Right lobe of liver (tissue), 6 donors: ENCODE results near the gene SFRP5. TPM values are rescaled to one million over a fixed set of nuclear protein-coding genes. Genes with fewer than 3 reads are reported as not detected.

Experiments
- ATAC-seq, 4 donors: fragments of 200-7000 bp; cut with Tn5 transposase; one replicate each; pipeline ENCODE4 v1.9.1; 2020; ENCODE audit warnings: mild to moderate bottlenecking in 4 of 4, moderate library complexity in 4 of 4
- DNase-seq, 3 donors: peaks; one replicate each; pipeline ENCODE4 v3.0.0-alpha.2; 2020
- H3K27ac ChIP-seq, 3 donors: fragments of 200-600 bp; one replicate each; pipeline ENCODE4 v1.8.0; 2022
- H3K27me3 ChIP-seq, 2 donors: fragments of 200-600 bp; one replicate each; pipeline ENCODE4 v1.8.0; 2022
- H3K36me3 ChIP-seq, 4 donors: fragments of 200-600 bp; sonication (generic) in 1 of 4; one replicate each; pipeline versions ENCODE4 v1.5.1 to v1.8.0; 2017 to 2022; ENCODE audit warnings: control low read depth in 1 of 4
- H3K4me1 ChIP-seq, 4 donors: fragments of 200-600 bp; sonication (generic) in 1 of 4; one replicate each; pipeline versions ENCODE4 v1.5.1 to v1.8.0; 2017 to 2022; ENCODE audit warnings: control low read depth in 1 of 4
- H3K4me3 ChIP-seq, 3 donors: fragments of 200-600 bp; one replicate each; pipeline ENCODE4 v1.8.0; 2022
- H3K9me3 ChIP-seq, 4 donors: fragments of 200-600 bp; sonication (generic) in 1 of 4; one replicate each; pipeline versions ENCODE4 v1.5.1 to v1.8.0; 2017 to 2022; ENCODE audit warnings: control low read depth in 1 of 4
- CTCF ChIP-seq, 4 donors: fragments of 200-600 bp in 3 of 4; fragments of 450-650 bp in 1 of 4; IDR thresholded peaks; one replicate each; pipeline versions ENCODE4 v1.5.1 to v1.8.0; 2016 to 2022; ENCODE audit warnings: antibody characterized with exemption in 4 of 4, mild to moderate bottlenecking in 2 of 4
- POLR2A ChIP-seq: fragments of 450-650 bp; IDR thresholded peaks from one replicate; pipeline ENCODE4 v1.6.1; 2017; ENCODE audit warnings: antibody characterized with exemption, mild to moderate bottlenecking
- WGBS: methylation state at CpG from one replicate; pipeline ENCODE4 v1.1.6; 2018; ENCODE audit warnings: low coverage, low lambda C conversion rate; ENCODE audit not compliant: insufficient coverage; ENCODE audit errors: missing lambda C conversion rate; 5-methylcytosine and 5-hydroxymethylcytosine counted together
- intact Hi-C, 2 donors: fragments of 100-400 bp; cut with DNase I; formaldehyde crosslinking; loops; one replicate each; pipeline versions ENCODE4 v1.11.2 to v1.14.1; 2022
- total RNA-seq, 6 experiments: library from RNA; depleted of rRNA in 2 of 6; stranded (reverse); fragments of >200 nt in 2 of 6; fragmentation: NEBNext Ultra II Directional in 3 of 6; extraction: Animal tissue kit (Norgen Biotek cat#: 25700) in 3 of 6; gene quantifications; one replicate each; pipeline versions ENCODE4 v1.1.0 to v1.2.4, GENCODE V29; 2016 to 2023
- donor health status: DM: no; HTN: yes; CAD: no.
- donor health status: DM: no; HTN: no; CAD: no.
- donor health status: DM: no; HTN: no; CAD: no.
- donor health status: DM: no; HTN: yes; CAD: no.
- donor health status: DM: no; HTN: yes; CAD: no.

The SFRP5 gene
- total RNA-seq, 6 experiments from 2014 or later, result 1.6 to 6.6 (median 4.5) TPM

GRCh38 chr10:97779975-97780374 lies 8.2 kb upstream of the SFRP5 start:
- no peak for DNase-seq
- no peak for ATAC-seq
- no peak for TF ChIP-seq POLR2A
- TF ChIP-seq CTCF (IDR thresholded peaks at IDR 0.05), result no peak
- 95% methylated on average over 2 of the region's 3 CpGs for WGBS
- intact Hi-C loops, result no loop called here
- H3K36me3 ChIP-seq, result no peaks in the 10 kb centered on the region
- H3K27me3 ChIP-seq, result no peaks in the 10 kb centered on the region
- H3K9me3 ChIP-seq, result no peaks in the 10 kb centered on the region
- no peak overlapping the region for H3K4me3 ChIP-seq
- peaks cover 0 to 11% (median 0%) of the 10 kb centered on the region in 4 donors for H3K4me1 ChIP-seq
- no peak overlapping the region for H3K27ac ChIP-seq

- no peak for ATAC-seq
- no peak overlapping the region for H3K27ac ChIP-seq
- H3K36me3 ChIP-seq, result no peaks in the 10 kb centered on the region
- H3K27me3 ChIP-seq, result no peaks in the 10 kb centered on the region
- intact Hi-C loops, result no loop called here
- peaks cover 0 to 11% (median 0%) of the 10 kb centered on the region in 4 donors for H3K4me1 ChIP-seq
- WGBS, result 59% methylated on average over 4 of the region's 4 CpGs
- no peak overlapping the region for H3K4me3 ChIP-seq
- no peak for TF ChIP-seq POLR2A
- TF ChIP-seq CTCF (IDR thresholded peaks at IDR 0.05), result no peak
- DNase-seq, result peak in 1 of 3 donors; percentile 8
- H3K9me3 ChIP-seq, result no peaks in the 10 kb centered on the region
Observed at GRCh38 chr10:97779492-97779891, 7.7 kb upstream of the SFRP5 start.

GRCh38 chr10:97778452-97779302 lies 6.9 kb upstream of the SFRP5 start:
- Histone ChIP-seq H3K4me1 (peaks cover 0 to 11% (median 0%) of the 10 kb centered on the region in 4 donors), H3K9me3 (no peaks in the 10 kb centered on the region), H3K27ac (no peak overlapping the region), H3K27me3 (no peaks in the 10 kb centered on the region), H3K36me3 (no peaks in the 10 kb centered on the region), H3K4me3 (no peak overlapping the region)
- intact Hi-C loops, result no loop called here
- TF ChIP-seq CTCF (IDR thresholded peaks at IDR 0.05), result no peak
- no peak for TF ChIP-seq POLR2A
- ATAC-seq (no peak), DNase-seq (no peak)
- WGBS, result 82% methylated on average over 7 of the region's 11 CpGs

GRCh38 chr10:97777143-97777542 lies 5.3 kb upstream of the SFRP5 start:
- Histone ChIP-seq H3K4me1 (peaks cover 0 to 2% (median 0%) of the 10 kb centered on the region in 4 donors), H3K4me3 (no peak overlapping the region), H3K27me3 (no peaks in the 10 kb centered on the region), H3K27ac (no peak overlapping the region), H3K9me3 (no peaks in the 10 kb centered on the region), H3K36me3 (no peaks in the 10 kb centered on the region)
- TF ChIP-seq POLR2A (no peak), CTCF (IDR thresholded peaks at IDR 0.05) (no peak)
- DNase-seq (no peak), ATAC-seq (no peak)
- intact Hi-C loops, result no loop called here
- 81% methylated on average over 3 of the region's 4 CpGs for WGBS
